ENCODE results near the gene MTG1. TPM values are rescaled to one million over a fixed set of nuclear protein-coding genes. Genes with fewer than 3 reads are reported as not detected.

Gene MTG1
- total RNA-seq, 2 donors from 2014 or later = 9.9 to 15.1 TPM

GRCh38 chr10:133403359-133403758 lies 9.4 kb downstream of the MTG1 start:
- DNase-seq (ENCODE audit: low spot score) = no peak
- no peak overlapping the region for H3K4me3 ChIP-seq
- H3K36me3 ChIP-seq = peaks cover 68% of the 10 kb centered on the region

GRCh38 chr10:133403784-133404183 lies 9.8 kb downstream of the MTG1 start:
- no peak for DNase-seq (ENCODE audit: low spot score)
- H3K27ac ChIP-seq = no peak overlapping the region
- H3K27me3 ChIP-seq = no peaks in the 10 kb centered on the region
- H3K36me3 ChIP-seq = peaks cover 68% of the 10 kb centered on the region
- no peak for TF ChIP-seq CTCF (IDR thresholded peaks at IDR 0.05)
- H3K4me3 ChIP-seq = no peak overlapping the region
- H3K9me3 ChIP-seq = no peaks in the 10 kb centered on the region
- H3K4me1 ChIP-seq = no peaks in the 10 kb centered on the region

More at GRCh38 chr10:133403359-133403758, 9.4 kb downstream of the MTG1 start:
- Histone ChIP-seq H3K27me3 (no peaks in the 10 kb centered on the region), H3K27ac (no peak overlapping the region), H3K9me3 (no peaks in the 10 kb centered on the region), H3K4me1 (no peaks in the 10 kb centered on the region)
- no peak for TF ChIP-seq CTCF (IDR thresholded peaks at IDR 0.05)

- no peak for TF ChIP-seq CTCF (IDR thresholded peaks at IDR 0.05)
- Histone ChIP-seq H3K4me1 (no peaks in the 10 kb centered on the region), H3K27me3 (no peaks in the 10 kb centered on the region)
Observed at GRCh38 chr10:133405272-133405671, 11.3 kb downstream of the MTG1 start.

GRCh38 chr10:133405844-133406527 lies 12.0 kb downstream of the MTG1 start:
- no peak overlapping the region for H3K4me3 ChIP-seq
- DNase-seq (ENCODE audit: low spot score) = no peak
- no peak overlapping the region for H3K27ac ChIP-seq
- H3K27me3 ChIP-seq = no peaks in the 10 kb centered on the region
- H3K4me1 ChIP-seq = no peaks in the 10 kb centered on the region
- H3K9me3 ChIP-seq = peaks cover 0 to 6% of the 10 kb centered on the region in 2 donors
- no peak for TF ChIP-seq CTCF (IDR thresholded peaks at IDR 0.05)
- peaks cover 70% of the 10 kb centered on the region for H3K36me3 ChIP-seq

More at GRCh38 chr10:133405272-133405671, 11.3 kb downstream of the MTG1 start:
- H3K4me3 ChIP-seq = no peak overlapping the region
- DNase-seq (ENCODE audit: low spot score) = no peak
- H3K27ac ChIP-seq = no peak overlapping the region
- no peaks in the 10 kb centered on the region for H3K9me3 ChIP-seq
- H3K36me3 ChIP-seq = peaks cover 68% of the 10 kb centered on the region

GRCh38 chr10:133411523-133412380 lies 17.8 kb downstream of the MTG1 start:
- Histone ChIP-seq H3K36me3 (peaks cover 72% of the 10 kb centered on the region), H3K27me3 (no peaks in the 10 kb centered on the region), H3K4me1 (no peaks in the 10 kb centered on the region), H3K27ac (no peak overlapping the region), H3K9me3 (peaks cover 0 to 31% of the 10 kb centered on the region in 2 donors), H3K4me3 (no peak overlapping the region)
- DNase-seq (ENCODE audit: low spot score) = no peak
- TF ChIP-seq CTCF (IDR thresholded peaks at IDR 0.05) = no peak
